DLD1 (cell line): Measurements from ENCODE around the gene ALKBH3.

Source experiments
- in situ Hi-C: cut with HindIII; loops from 2 replicates; pipeline ENCODE4 v1.10.0; 2017; ENCODE audit warnings: low sequenced_read_pairs

Gene ALKBH3

GRCh38 chr11:43936076-43936475 is 55.4 kb downstream of the ALKBH3 start:
- in situ Hi-C loops = no loop called here

DNA sequence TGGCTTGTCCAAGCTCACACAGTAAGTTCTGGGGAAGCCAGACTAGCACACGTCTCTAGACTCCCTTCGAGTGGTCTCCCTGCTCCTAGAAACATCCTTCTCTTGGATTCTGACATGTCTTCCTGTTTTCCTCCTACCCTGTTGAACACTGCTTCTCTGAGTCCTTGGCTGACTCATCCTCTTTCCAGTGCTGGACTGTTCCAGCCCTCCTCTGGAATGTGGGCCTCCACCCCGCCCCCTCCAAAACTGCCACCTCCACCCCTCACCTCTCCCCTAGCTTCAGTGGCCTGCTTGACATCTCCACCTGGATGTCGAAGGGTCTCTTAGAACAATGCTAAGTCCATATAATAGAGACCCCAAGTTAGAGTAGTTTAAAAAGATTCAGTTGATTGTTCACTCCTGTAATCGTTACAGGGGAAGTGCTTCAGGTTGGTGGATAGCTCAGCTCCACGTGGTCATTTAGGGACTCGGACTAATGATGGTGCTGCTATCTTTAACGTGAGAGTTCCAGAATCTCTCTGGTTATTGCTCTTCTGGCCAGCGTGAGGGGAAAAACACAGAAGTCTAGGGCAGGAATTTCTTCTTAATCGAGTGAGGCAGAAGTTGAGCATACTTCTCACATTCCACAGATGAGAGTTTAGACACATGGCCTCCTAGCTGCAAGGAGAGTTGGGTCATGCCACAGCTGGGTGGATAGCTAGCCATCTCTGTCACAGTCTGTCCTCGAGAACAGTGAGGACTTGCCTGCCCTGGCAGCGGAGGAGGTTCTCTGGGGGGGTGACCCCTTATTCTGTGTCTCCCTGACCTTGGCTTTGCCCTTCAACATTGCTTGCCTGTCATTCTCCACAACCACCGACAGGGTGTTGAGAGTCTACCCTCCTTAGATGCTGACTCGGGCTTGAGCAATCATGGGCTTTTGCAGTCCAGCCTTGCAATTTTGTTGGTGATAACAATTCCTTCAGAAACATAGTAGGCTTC is 57.1 kb downstream of the ALKBH3 start:
- in situ Hi-C loops = no loop called here

GRCh38 chr11:43941257-43941994 is 60.8 kb downstream of the ALKBH3 start:
- in situ Hi-C loops = no loop called here

DNA sequence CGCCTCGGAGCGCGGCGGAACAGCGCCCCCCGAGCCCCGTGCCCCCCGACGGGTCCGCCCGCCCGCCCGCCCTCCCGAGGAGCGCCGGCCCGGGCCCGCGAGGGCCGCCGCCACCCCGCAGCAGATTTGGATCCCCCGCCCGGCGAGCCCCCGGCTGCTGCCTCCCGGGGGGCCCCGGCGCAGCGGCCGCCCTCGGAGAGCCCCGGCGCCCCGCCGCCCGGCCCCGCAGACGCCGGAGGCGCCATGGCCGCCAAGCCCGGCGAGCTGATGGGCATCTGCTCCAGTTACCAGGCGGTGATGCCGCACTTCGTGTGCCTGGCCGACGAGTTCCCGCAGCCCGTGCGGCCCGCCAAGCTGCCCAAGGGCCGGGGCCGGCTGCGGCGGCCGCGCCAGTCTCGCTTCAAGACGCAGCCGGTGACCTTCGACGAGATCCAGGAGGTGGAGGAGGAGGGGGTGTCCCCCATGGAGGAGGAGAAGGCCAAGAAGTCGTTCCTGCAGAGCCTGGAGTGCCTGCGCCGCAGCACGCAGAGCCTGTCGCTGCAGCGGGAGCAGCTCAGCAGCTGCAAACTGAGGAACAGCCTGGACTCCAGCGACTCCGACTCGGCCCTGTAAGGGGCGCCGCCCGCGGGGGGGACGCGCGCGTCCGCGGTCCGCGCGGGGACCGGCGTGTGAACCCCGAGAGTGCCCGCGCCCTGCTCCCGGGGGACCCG is 62.2 kb downstream of the ALKBH3 start:
- in situ Hi-C loops = no loop called here

- in situ Hi-C loops = no loop called here
These were observed 62.8 kb downstream of the ALKBH3 start for GRCh38 chr11:43943372-43943930.

DNA sequence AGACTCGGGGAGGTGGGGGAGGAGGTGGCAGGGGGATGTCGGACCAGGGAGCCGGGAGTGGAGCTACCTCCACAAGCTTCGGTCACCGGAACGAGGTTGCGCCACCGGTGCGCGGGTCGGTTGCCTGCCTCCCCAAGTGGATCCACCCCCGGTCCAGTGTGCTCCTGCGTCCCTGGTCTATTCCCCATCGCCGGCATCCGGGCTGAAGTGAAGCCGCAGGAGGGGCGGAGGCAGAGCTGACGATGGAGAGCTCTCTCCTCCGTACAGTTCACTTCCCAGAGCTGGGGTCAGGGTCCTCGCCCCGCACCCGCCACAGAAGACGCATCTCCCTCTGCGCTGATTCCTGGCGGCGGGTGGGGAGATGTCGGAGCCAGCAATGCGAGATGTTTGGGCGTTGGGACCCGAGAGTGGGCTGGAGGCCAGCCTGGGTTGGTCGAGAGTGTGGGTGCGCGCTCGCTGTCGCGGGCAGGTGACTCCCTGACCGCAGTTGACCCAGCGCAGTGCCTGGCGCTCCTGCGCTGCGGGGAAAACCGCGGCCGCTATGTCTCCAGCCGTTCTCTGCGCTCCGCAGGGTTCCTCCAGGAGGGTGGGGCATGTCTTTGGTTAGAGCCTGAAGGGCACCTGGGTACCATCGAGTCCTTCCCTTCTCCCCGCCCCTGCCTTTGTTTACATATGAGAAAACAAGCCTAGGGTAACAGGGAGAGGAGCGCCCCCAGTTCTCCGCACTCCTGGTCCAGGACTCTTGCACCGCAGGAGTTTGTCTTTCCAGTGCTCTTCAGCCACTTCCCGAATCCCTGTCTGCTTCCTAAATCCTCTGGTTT is 63.5 kb downstream of the ALKBH3 start:
- in situ Hi-C loops = no loop called here

DNA sequence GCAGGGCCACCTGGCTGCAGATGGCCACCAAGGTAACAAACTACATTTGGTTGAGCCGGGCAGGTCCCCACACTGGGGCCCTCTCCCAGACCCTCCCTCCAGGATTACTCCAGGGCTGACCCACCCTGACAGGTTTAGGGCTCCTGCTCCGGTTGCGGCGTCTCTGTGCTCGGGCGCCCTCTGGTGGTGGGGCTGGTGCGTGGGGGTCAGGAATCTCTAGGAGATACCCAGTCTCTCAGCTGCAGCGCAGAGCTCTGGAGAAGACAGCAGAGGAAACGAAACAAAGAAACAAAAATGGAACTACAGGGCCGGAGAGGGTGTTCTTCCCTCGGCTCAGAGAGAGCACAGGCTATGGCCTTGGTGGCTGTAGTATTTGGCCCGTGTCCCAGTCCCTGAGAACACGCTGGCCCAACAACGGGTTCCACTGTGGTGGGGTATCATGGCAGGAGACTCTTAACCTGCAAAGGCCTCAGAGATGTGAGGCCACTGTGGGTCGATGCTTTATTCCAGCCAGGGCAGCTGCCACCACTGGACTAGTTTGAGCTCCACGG is 64.2 kb downstream of the ALKBH3 start:
- in situ Hi-C loops = no loop called here

GRCh38 chr11:43947003-43947500 is 66.4 kb downstream of the ALKBH3 start:
- in situ Hi-C loops = no loop called here

DNA sequence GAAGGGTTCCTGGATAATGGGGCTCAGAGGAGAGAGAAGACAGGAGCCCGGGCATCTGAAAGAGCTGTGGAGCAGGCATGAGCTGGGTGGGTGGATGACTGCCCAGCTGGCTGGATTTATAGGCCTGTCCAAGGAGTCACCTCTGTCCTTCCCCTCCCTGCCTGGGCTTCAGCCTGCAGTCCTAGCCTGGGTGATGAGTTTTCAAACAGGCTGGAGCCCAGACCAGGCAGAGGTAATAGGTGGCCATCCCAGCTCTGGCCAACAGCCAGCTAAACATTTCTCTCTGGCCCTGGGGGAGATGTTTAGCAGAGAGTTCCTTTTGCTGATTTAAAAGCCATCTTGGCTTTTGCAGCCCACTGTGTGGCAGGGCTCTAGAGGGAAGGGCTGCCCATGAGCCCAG is 67.2 kb downstream of the ALKBH3 start:
- in situ Hi-C loops = no loop called here

- in situ Hi-C loops = no loop called here
These were observed 68.0 kb downstream of the ALKBH3 start for GRCh38 chr11:43948341-43949225.

DNA sequence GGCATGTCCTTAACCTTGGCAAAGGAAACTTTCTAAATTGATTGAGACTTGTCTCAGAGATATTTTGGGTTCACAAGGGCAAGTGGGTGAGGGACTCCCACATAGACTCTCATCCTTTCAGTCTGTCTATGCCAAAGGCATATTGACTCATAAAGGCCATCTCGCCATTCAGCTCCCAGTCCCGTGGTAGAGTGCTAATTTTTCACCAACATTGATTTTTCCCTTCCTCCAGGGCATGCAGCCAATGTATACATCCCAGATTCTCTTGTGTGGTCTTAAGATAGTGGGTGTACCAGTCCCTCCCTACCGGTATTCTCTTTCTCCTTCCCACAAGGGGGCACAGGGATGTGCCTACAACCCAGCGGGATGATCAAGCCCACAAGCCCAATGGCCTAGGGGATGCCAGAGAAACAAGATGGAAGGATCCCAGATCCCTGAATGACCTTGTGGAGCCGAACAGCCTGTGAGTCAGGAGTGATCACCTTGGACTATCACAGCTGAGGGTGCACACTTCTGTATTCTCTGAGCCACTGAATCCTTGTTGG is 69.8 kb downstream of the ALKBH3 start:
- in situ Hi-C loops = no loop called here

DNA sequence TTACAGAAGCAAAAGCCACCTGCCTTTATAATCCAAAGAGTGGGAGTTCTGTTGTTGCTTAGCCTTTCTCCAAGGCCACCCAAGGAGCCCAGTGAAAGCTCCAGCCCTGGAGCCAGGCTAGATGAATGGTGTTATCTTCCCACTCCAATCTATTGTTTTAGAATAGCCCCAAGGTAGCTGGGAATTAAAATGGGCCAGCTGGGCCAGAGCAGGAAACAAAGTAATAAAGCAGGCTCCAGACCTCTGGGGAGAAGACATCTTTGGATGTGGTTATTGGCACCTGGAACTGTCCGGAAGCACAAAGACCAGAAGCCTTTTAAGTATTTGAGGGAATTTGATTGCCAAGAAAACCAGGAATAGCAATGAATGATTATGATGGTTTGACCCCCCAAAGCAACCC is 70.6 kb downstream of the ALKBH3 start:
- in situ Hi-C loops = no loop called here

- in situ Hi-C loops = no loop called here
These were observed 71.4 kb downstream of the ALKBH3 start for GRCh38 chr11:43952020-43952400.

GRCh38 chr11:43952401-43953342 is 72.0 kb downstream of the ALKBH3 start:
- in situ Hi-C loops = no loop called here

- in situ Hi-C loops = no loop called here
These were observed 72.9 kb downstream of the ALKBH3 start for GRCh38 chr11:43953521-43953920.

DNA sequence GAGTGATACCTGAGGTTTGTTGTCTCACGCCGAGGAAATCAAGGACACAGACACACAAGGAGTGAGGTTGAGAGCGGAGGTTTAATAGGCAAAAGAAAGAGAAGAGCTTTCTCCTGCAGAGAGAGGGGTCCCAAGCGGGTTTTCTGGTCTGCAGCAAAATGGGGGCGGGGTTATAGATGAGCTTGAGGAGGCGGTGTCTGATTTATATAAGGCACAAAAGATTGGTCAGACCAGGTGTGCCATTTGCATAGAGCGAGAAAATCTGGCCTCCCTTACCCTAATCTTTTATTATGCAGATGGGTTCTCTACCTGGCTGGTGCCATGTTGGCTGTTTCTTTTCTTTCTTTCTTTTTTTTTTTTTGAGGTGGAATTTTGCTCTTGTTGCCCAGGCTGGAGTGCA is 73.6 kb downstream of the ALKBH3 start:
- in situ Hi-C loops = no loop called here

DNA sequence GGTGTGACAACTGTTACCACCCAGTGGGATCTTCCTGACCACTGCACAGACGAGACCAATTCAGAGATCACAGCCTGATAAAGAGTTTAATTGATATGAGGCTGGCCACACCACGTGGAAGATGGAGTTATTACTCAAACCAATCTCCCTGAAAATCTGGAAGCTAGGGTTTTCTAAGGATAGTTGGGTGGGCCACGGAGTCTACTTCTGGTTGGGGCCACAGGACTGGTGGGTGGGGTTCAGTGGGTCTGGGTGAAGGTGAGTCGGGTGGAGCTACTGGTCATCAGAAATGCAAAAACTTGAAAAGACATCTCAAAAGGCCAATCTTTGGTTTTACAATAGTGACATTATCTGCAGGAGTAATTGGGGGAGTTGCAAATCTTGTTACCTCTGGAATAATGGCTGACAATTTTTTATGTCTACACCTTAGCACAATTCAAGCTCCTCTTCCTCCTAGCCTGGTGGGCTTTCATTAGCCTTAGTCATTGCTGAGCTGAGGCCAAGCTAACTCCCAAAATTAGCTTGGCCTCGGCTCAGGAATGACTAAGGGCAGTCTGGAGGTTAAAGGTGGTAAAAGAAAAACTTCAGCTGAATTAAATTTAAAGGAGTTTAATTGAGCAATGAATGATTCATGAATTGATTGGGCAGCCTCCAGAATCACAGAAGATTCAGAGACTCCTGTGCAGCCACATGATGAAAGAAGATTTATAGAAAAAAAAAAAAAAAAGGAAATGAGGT is 74.9 kb downstream of the ALKBH3 start:
- in situ Hi-C loops = no loop called here
